RWPE1 (cell line): ENCODE measurements around the gene NFAT5.
A peak's percentile ranks its signal among the peaks of the same experiment; 100 is the strongest.

Experiments
- CTCF ChIA-PET: fragments of 350-600 bp; sonication (Branson Sonifier 250); formaldehyde crosslinking; extraction: SDS; loops from one replicate; lab custom pipeline; 2021; lab: Yijun Ruan, JAX
- POLR2A ChIA-PET: fragments of 400-600 bp; formaldehyde crosslinking; extraction: SDS; loops from one replicate; lab custom pipeline; 2020; ENCODE audit warnings: antibody characterized with exemption; ENCODE audit not compliant: low non-redundant PET; lab: Yijun Ruan, JAX
- DNase-seq: peaks from one replicate; pipeline ENCODE4 v3.0.0; 2012; ENCODE audit warnings: low spot score
- H3K27ac ChIP-seq: fragments of 450-650 bp; 2 replicates; pipeline ENCODE4 v1.5.1; 2017
- CTCF ChIP-seq: fragments of 450-650 bp; conservative IDR thresholded peaks from 2 replicates; pipeline ENCODE4 v1.5.1; 2017; ENCODE audit warnings: low read depth, mild to moderate bottlenecking

Gene NFAT5

GRCh38 chr16:69754143-69754468 is 188.3 kb downstream of the NFAT5 start:
- H3K27ac ChIP-seq = peak overlapping the region; percentile 74
- ChIA-PET POLR2A (interaction anchor here (1.2 kb wide), 1 partner anchor 27 kb away, joined by 3 read pairs; no protein-coding TSS in a partner anchor), CTCF (interaction anchor here (0.6 to 2.1 kb wide), 15 partner anchors 12 to 358 kb away, joined by 3 to 14 read pairs (median 4); partner anchors contain the start of gene NQO1)
- no peak for TF ChIP-seq CTCF
- DNase-seq = no peak
